Limb (tissue), 2 donors: ENCODE measurements around the gene AFF3.
"Not testable (repeated sequence)": the region's sequence is repeated elsewhere in the genome, so short reads cannot be mapped to it uniquely, and the experiment has no call there.

Experiments used
- DNase-seq, 2 donors: peaks; one replicate each; pipeline ENCODE4 v3.0.0-alpha.2; 2016; ENCODE audit errors: extremely low spot score in 2 of 2

The AFF3 gene, protein sequence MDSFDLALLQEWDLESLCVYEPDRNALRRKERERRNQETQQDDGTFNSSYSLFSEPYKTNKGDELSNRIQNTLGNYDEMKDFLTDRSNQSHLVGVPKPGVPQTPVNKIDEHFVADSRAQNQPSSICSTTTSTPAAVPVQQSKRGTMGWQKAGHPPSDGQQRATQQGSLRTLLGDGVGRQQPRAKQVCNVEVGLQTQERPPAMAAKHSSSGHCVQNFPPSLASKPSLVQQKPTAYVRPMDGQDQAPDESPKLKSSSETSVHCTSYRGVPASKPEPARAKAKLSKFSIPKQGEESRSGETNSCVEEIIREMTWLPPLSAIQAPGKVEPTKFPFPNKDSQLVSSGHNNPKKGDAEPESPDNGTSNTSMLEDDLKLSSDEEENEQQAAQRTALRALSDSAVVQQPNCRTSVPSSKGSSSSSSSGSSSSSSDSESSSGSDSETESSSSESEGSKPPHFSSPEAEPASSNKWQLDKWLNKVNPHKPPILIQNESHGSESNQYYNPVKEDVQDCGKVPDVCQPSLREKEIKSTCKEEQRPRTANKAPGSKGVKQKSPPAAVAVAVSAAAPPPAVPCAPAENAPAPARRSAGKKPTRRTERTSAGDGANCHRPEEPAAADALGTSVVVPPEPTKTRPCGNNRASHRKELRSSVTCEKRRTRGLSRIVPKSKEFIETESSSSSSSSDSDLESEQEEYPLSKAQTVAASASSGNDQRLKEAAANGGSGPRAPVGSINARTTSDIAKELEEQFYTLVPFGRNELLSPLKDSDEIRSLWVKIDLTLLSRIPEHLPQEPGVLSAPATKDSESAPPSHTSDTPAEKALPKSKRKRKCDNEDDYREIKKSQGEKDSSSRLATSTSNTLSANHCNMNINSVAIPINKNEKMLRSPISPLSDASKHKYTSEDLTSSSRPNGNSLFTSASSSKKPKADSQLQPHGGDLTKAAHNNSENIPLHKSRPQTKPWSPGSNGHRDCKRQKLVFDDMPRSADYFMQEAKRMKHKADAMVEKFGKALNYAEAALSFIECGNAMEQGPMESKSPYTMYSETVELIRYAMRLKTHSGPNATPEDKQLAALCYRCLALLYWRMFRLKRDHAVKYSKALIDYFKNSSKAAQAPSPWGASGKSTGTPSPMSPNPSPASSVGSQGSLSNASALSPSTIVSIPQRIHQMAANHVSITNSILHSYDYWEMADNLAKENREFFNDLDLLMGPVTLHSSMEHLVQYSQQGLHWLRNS (N-terminal part only)

DNA sequence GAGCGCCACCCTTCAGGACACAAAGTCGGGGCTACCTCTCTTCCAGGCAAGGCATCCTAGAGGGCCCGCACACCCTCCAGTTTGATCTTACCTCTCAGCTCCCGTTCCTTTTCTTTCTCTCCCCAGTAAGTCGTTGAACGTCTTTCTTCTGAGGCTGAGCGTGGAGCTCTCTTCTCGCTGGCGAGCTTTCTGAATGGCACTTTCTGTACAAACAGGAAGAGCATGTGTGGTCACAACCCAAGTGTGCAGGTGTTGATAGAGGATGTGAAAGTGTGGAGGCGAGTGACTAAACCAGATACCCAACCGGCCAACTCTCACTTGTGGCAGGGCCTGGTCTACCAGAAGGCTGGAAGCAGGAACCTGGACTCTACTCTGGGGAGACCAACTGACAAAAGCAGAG is at the start of gene AFF3:
Gene AFF3 (minus strand): TSS at position 198 of the 400 bp plus-strand sequence. CDS start 38,136 bp downstream, outside the sequence.
- DNase-seq: no peak

DNA sequence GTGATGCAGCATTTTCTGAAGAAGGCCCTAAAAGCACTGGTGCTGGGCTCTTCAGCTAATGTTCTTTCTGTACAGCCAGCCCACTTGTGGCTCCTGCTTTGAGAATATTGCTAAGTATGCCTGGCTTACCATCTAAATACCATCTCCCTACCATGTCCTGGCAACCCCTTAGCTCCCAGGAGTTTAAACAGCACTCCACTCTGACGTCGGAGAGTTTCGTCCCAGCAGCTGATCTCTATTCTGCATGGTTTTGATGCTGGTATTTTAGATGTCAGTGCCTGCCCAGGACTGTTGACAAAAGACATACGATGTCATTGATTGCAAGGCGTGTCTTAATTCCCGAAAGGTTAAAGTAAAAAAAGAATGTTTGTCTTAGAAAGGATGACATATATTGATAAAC is 47.0 kb upstream of the AFF3 start:
- no peak for DNase-seq

DNA sequence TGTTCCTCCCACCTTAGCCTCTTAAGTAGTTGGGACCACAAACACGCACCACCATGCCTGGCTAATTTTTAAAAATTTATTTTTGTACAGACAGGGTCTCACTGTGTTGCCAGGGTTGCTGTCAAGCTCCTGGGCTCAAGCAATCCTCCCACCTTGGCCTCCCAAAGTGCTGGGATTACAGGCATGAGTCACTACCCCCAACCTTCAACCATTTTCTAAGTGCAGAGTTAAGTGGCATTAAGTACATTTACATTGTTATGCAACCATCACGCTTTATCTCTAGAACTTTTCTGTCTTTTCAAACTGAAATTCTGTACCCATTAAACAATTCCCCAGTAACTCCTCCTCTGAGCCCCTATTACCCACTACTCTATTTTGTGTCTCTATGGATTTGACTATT is 45.9 kb upstream of the AFF3 start:
- DNase-seq: no peak

DNA sequence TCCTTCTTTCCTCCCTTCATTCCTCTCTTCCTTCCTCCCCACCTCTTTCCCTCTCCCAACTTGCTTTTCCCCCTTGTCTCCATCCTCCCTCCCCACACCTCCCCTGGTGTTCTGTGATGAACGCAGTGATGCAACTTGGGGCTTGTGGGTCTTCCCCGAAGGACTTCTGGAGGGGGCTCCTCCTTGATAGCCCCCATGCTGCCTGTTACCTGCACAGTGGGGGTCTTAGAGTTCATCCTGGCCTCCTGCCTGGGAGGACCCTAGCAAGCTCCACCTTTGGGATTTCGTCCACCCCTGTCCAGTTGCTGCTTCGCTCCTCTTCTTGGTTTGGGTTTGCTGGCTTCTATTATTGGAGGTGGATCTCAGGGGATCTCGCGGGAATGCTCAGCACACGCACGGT is 43.7 kb upstream of the AFF3 start:
- DNase-seq: no peak

DNA sequence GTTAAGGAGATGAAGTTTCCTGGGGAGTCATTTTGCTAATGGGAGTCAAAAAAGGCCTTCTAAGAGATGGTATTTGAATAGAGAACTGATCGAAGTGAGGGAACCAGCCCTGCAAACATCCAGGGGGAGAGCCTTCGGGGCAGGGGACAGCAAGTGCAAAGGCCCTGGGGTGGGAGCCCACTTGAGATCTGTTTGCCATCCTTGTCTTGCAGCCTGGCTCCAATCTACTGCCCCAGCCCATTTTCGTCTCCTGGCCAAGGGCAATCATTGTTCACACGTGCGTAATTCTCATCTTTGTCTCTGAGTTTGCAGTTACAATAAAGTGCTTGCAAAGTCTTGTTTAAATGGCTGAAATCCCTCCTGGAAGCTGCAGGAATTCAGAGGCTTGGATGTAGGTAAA is 43.1 kb upstream of the AFF3 start:
- DNase-seq: no peak

DNA sequence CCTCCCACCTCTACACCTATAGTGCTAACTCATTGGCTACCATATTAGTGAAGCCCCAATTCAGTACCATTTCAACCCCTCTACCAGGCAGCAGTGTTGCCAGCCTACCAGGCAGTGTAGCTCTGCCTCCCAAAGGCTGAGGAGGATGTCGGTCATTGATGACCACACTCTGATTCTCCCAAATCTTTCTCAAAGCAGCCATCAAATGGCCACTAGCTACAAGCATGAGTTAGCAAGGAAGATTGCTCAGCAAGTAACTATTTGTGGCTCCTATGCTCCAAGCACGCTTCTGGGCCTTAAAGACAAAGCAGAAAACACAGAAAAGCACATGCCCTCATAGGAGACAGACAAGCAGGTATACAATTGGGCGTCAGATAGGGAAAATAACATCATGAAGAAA is 42.7 kb upstream of the AFF3 start:
- no peak for DNase-seq

DNA sequence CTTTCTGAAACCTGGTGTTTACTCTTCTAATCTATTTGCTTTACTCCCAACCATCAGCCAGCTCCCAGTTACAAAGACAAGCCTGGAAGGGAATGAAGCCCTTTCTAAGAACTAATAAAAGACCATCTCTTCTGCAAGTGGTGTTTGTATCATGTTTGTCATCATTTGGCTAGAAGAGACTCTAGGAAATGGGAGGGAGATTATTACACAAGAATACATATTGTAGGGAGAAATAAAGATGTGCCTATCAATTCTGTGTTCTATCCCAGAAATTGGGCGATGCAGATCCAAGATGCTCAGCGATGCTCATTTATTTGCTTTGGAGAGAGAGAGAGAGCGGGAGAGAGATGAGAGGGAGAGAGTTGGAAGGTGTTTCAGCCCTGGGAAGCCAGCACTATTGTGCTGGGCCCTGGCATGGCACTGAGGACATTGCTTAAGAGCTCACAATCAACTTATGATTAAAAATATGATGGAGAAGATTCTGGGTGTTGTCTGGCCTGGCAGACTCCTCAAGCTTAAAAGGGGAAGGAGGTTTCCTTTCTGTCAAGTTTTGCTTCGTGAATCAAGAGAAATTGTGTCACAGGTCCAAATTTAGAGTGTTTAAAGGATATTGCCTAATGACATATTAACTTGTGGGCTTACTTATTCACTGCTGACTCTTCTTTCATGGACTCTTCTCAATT is 41.8 kb upstream of the AFF3 start:
- no peak for DNase-seq

DNA sequence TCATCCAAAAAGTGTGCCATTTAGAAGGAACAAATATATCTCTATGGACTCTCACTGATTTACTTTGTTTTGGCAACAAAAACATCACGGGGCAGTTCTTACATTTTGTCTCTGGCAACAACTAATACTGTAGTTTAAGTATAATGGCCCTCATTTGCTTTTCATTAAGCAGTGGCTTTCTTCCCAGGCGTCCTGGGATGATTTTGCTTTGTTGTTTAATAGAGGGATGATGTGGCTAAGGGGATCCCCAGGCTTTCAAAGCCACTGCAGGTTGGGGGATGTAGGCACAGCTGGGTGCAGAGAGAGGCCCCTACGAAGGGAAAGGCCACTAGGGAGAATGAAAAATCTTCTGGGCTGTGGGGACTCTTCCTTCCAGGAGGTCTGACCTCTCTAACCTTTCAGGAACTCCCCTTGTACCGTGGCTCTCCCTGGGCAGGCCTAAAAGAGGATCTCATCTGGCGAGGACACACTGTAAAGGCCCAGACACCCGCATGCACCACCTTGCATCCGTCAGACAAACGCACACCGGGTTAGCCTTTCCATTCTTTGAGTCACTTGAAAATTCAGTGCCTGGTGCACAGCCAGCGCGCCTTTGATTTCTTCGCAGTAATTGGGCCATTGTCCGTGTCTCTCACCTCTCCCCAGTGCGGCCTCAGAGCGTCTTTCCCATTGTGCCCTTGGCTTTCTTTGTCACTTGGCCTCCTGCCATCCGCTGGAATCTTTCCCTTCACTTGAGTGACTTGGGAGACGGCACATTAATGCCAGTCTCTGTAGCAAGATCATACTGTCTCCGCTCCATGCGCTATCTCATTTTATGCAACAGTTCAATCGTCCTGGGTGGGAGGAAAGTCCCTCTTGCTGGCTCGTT is 40.3 kb upstream of the AFF3 start:
- peak; percentile 17 to 41 for DNase-seq

DNA sequence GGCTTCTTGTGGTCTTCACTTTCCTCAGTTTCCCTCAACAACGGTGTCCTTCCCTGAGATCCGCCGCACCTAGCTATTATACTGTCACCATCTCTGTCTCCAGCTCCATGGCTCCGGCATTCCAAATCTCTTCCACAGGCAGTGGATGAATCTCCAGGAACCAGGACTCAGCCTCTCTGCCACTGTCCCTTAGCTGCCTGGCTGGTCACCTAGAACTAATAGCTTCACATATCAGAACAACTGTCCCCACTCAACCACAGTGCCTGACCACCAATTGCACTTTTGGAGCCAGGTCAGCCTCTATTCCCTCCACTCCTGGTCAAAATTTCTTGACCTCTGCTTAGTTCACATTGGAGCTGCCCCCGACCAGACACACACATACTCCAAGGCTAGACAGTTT is 38.1 kb upstream of the AFF3 start:
- no peak for DNase-seq

DNA sequence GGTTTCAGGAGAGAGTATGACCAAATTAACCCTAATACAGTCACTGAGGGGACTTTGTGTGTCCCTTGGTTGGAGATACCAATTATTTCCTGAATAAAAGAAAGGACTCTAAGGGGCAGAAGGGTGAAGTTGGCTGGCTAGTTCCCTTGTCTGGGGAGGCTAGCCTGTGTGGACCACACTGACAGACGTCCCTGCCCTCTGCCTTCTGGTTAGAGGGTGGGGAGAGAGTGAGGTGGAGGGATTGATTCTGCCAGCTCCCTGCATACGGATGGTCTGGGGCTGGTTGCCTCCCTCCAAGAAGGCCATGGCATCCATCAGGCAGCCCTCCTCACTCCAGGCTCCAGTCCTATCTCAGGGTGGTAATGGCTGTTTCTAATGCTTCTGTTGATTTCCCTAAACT is 37.4 kb upstream of the AFF3 start:
- DNase-seq: no peak

DNA sequence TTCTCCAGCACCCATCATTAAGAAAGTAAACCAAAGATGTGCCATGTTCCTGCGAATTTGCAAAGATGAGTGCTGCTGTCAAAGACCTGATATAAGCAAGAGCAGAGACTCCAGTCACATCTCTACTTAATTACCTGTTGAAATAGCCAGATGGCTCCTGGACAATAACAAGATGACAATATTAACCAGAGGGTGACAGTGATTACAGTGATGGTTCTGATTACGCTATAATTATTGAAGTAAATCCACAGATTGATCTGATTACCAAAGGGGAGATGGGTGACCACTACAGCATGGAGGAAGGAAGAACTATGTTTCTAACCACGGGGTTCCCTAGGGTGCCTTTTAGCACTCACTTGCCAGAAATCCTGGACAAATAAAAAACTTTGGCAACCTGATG is 36.5 kb upstream of the AFF3 start:
- no peak for DNase-seq

DNA sequence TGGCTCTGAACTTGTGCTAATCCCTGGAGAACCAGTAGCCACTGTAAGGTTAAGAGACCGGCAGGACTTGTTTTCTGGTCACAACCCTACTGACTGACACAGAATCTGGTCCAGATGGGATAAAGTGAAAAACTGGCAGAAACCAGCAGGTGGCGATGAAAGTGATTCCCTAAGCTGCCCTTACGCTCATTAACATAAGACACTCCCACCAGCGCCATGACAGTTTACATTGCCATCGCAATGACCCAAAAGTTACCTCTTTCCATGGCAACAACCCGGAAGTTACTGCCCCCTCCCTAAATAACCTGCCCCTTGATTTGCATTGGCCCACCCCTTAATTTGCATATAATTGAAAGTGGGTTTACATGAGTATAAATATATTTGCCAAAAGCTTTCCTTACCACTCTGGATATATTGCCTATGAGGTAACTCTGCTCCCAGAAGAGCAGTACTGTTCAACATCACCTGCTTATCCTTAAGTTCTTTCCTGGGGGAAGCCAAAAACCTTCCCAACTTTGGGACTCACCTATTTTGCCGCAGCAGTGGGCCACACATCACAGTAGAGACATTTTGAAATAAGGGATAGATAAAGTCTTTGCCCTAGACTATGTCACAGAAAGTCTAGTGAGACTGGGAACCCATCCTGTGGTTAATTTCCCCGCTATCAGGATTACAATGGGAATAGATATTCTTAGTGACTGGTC is 35.8 kb upstream of the AFF3 start:
- no peak for DNase-seq

DNA sequence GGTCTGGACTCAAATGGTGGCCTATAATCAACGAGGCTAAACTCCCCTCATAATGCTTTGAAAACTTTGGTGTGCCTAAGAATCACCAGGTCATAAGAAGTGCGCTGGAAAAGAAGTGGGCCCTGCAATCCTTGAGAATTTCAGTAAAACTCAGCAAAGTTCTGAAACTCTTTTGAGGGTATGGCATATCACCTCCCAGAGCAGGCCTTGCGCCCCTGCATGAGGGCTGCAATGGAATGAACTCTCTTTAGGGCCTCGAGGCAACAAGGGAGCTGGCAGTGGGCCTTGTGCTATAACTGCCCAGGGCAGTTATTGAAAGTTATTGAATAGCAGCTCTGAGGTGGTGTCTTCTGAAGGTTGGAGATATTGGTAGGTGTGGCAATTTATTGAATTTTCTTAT is 34.5 kb upstream of the AFF3 start:
- no peak for DNase-seq

DNA sequence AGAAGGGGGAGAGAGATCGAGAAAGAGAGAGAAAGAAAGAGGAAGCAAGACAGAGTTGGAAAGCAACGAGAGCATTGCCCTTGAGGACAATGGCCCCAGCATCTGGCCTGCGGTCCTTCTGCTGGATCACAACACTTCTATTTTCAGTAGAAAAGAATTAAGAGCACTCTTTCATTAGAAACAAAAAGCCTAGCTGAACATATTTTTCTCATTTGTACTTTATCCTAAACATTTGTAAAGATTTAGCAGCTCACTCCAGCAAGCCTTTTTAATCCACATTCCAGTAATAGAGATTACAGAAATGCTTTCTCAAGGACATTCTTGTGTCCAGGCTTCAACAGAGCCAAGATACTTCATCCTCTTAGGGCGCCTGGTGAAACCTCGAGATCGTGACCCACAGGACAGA is 31.6 kb upstream of the AFF3 start:
- DNase-seq: peak in 1 of 2 donors; percentile 26

DNA sequence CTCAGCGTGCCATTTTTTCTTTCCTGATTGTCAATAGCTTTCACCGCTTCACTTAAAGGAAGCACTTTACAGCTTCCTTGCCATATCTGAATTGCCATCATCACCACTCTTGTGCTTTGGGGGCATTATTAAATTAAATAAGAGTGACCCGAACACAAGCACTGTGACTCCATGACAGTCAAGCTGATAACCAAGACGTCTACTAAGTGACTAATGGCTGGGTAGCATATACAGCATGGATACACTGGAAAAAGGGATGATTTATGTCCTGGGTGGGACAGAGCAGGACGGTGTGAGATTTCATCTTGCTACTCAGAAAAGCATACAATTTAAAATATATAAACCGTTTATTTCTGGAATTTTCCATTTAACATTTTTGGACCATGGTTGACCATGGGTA is 24.3 kb upstream of the AFF3 start:
- DNase-seq: no peak

DNA sequence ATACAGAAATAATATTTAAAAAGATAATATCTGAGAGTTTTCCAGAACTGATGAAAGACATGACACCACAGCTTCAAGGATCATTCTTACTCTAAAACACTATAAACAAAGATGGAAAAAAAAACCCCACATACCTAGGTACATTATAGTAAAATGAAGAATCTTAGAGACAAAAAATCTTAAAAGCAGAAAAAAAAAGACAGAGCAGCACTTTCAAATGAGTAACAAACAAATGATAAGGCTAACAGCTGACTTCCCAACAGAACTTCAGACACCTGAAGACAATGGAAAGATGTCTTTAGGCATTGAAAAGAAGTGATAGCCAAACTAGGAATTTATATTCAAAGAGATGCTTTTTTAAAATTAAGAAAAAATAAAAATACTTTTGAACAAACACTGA is 21.2 kb upstream of the AFF3 start:
- no peak for DNase-seq

DNA sequence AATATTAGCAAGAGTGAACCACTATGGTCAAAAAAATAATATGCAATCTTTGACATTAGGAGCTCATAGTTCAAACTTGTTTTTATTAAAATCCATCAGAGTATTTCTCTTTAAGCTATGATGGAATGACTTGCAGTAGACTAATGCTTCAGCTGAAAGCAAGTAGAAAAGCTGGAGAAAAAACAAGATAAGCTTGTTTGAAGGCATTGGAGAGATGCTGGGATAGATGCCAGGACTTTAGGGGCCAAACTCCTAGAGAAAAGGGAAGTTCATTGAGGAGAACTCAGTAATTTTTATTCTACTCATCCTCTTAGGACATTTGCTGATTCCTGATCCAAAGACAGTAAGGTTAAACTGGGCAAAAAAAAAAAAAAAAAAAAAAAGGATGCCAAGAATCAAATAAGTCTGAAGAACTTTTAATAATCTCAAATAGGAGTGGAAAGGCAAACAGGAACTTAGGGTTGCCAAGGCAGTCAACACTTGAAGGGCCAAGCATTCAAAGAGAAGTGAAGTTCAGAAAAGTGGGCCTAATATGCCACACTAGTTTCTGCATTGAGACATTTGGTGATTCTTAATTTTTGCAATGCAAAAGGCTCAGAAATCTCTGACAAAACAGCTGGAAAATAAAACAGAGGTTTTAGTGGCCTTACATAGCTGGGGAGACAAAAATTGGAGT is 19.7 kb upstream of the AFF3 start:
- no peak for DNase-seq

DNA sequence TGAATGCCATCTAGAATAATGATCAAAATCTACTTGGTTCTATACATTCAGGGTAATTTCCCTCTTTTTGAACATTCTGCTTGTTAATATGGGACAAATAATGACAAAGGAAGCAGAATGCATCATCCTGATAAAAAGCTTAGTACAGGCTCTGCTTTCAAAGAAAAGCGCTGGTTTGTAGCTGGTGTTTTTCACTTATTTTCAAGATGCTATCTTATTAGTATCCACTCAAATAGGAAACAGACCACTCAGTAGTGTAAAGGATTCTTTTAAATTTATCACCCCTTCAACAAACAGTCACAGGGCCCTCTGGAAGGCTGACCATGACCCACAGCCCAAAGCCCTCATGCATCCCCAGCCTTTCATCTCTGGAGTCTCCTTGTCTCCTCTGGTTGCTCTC is 18.0 kb upstream of the AFF3 start:
- DNase-seq: no peak

DNA sequence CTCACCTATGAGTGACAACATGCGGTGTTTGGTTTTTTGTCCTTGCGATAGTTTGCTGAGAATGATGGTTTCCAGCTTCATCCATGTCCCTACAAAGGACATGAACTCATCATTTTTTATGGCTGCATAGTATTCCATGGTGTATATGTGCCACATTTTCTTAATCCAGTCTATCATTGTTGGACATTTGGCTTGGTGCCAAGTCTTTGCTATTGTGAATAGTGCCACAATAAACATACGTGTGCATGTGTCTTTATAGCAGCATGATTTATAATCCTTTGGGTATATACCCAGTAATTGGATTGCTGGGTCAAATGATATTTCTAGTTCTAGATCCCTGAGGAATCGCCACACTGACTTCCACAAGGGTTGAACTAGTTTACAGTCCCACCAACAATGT is 9.4 kb upstream of the AFF3 start:
- DNase-seq: not testable (repeated sequence)
